HG02642 (cell line): ENCODE results near the gene FGGY.

ENCODE experiments used
- ATAC-seq: cut with Tn5 transposase; IDR thresholded peaks from one replicate; pipeline ENCODE4 v1.9.1; 2021; ENCODE audit warnings: mild to moderate bottlenecking; ENCODE audit not compliant: unreplicated experiment, poor library complexity

FGGY gene

GRCh38 chr1:59375321-59376220 is 78.7 kb downstream of the FGGY start:
- no peak for ATAC-seq

GRCh38 chr1:59377350-59377904 is 80.5 kb downstream of the FGGY start:
- ATAC-seq = no peak

DNA sequence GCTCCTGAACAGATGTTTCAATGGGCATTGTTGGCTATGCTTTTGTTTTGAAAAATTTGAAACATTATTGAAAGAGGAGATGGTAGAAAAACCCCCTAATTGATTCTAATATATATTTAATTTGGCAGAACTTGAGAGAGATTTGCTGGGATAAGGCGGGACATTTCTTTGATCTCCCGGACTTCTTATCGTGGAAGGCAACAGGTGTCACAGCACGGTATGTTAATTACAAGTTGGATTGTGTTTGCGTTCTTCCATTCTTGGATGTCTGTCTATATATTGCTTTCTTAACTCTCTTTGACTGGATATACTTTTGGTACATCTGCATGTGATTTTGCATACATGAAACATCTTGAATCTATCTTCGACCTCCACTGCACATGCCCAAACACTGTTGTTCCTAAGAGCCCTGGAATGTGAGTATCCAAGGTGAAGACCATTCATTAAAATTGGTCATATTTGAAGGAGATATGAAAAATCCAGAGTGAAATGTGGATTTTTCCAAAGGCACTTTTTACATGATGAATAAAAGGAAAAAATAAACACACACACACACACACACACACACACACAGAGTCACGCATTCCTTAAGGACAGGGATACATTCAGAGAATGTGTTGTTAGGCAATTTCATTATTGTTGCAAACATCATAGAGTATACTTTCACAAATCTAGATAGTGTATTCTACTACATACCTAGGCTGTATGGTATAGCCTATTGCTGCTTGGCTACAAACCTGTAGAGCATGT is 81.9 kb downstream of the FGGY start:
- ATAC-seq = no peak

DNA sequence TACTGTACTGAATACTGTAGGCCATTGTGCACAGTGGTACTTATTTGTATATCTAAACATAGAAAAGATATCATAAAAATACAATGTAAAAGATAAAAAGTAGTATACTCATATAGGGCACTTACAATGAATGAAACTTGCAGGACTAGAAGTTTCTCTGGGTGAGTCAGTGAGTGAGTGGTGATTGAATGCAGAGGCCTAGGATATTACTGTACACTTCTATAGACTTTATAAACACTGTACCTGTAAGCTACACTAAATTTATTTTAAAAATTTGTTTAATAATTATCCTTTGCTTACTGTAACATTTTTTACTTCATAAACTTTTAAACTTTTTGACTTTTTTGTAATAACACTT is 82.5 kb downstream of the FGGY start:
- ATAC-seq = no peak

DNA sequence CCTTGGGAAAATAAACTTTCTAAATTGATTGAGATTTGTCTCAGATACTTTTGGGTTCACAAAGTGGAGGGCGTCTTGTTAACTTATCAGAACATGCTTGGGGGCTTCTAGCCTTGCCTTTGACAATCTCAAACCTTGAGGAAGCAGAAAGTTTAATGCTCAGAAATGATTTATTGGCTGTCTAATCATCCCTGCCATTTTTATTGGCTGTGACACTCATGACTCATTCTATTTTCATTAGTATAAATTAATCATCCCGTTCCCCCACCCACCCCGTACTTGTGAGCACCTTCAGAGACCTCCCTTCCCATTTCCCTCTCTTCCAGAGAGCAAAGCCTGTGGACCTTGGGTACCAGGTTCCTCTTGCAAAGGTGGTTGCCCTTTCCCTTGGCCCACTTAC is 87.1 kb downstream of the FGGY start:
- ATAC-seq = no peak

- ATAC-seq = no peak
Measured at GRCh38 chr1:59384443-59384842, 87.5 kb downstream of the FGGY start.

DNA sequence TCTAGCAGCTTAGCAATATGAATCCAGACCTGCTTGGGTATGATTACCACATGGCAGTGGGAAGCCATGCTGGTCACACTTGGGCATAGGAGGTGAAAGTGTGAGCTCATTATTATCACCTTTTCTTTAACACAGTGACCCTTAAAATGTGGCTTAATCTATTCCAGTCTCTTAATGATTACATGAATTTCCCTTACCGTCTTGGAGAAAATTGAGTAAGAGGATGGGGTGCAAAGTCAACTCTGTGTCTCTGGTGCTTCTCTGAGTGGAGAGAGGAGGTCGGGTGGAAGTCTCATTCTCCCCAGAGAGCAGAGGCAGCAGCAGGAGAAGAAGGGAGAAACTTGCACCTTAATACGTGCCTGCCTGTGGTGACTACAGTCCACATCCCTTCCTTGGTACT is 91.3 kb downstream of the FGGY start:
- no peak for ATAC-seq

DNA sequence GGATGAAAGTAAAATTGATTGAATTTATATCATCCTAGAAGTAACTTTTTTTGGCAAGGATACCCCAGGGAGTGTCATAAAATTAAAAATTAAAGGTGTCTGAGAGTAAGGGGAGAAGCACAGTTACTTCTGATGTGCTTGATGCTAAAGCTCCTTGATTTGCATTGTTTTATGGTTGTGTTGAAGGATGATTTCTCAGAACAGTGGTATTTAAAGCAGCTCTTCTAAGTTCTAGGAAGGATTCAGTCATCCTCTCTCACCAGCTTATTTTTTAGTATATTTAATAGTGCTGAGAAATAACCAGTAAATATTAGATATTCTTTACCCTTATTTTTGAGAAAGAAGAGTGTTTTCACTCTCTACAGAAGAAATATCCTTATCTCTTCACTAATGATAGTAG is 93.0 kb downstream of the FGGY start:
- ATAC-seq = no peak

DNA sequence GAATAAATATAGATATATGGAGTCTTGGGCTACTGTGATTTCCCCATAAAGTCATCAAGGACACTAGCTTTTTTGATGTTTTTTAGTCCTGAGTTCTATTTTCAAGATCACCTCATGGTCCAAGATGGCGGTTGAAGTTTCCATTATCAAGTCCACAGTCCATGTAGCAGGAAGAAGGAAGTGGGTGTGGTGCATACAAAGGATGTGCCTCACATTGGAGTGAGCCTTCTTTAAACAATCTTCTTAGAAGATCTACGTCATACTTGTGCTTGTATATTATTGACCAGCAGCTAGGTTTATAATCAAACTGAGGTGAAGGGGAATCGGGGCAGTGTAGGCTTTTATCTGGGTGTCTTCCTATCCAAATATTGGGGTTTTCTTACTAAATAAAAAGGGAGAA is 93.4 kb downstream of the FGGY start:
- no peak for ATAC-seq

GRCh38 chr1:59391212-59392179 is 94.6 kb downstream of the FGGY start:
- no peak for ATAC-seq

DNA sequence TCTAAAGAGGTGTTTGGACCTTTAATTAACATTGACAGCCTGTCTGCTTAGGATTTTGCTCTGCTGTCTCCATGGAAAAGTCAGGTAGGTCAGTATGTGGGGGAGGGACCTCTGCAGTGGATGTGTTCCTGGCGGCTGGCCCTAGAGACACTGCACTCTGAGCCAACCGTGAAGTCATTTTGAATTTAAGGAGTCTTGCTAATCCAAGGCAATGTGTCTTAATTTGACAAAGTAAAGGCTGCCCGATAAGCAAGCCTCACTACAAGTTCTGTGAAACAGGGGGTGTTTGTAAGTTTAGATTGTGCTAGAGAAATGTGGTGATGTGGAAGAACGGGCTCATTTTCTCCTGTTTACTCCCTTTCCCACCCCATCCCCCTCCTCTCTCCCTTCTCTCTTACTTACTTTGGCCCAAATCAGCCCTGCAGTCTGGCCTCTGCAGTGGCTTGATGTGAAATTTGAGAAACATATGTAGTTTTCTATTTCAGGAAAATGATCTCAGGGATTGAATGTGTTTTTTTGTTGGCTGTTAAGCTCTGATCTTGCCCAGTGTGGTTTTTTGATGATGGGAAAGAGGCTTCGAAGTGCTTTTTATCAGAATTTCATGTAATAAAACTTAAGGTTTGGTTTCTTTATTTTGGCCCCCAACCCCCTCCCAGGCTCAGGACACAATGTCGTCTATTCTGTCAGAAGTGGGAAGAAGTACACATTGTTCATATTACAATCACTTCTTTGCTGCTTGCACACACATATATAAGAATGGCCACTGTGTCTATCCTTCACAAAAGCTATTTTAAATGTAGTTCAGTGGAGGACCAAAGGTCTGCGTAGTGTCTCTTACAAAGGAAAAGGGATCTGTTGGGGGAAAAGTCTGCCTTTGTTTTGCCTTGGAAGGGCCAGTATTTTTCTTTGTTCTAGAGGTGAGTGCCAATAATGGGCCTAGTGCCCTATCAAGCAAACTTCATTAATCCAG is 96.6 kb downstream of the FGGY start:
- ATAC-seq = no peak

GRCh38 chr1:59394706-59395425 is 98.0 kb downstream of the FGGY start:
- no peak for ATAC-seq

GRCh38 chr1:59396387-59396786 is 99.5 kb downstream of the FGGY start:
- ATAC-seq = no peak

DNA sequence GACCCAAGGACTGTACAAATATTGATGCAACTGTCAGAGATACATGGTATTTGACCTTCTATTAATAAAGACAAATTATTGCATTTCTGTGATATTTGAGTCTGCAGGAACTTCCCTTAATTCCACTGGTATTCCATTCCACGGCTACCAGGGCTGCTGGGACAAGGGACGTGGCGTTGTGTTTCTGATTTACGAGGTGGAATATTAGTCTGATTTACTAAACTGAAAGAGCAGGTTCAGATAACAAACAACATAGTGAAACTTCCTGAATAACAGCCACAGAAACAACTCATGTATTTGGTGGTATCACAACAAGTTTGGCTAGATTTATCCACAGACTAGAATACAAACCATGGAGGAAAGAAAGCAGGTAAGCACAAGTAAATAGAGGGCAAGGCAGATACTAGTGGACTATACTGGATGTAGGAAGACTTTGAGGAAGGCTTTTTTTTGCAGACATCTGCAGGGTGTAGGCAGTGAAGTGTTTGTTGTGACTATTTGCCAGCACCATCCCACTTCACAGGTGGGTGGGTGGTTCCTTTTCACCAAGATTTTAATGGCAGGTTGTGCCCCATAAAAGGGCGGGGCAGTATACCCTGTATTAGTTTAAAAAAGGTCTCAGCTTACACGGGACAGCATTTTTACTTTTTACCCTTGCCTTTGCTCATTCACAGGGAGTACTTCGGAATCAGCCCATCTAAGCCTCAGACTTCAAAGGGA is 100.4 kb downstream of the FGGY start:
- ATAC-seq = no peak

DNA sequence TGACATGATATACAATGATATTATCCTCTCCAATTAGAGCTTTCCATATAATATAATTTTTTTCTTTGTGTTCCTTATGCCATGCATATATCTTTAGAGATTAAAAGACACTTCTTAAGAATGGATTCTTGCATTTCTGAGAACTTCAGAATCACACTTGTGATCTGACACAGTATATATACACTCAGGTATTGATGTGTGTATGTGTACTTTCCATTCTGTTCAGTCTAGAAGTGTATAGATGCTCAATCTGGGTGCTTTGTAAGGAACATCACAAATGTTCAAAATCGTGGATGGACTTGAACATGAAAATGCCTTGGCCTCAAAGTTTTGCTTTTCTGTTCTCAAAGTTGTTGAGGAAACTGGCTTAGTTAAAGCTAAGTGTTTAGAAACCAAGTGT is 102.7 kb downstream of the FGGY start:
- ATAC-seq = no peak

GRCh38 chr1:59401581-59401980 is 104.7 kb downstream of the FGGY start:
- no peak for ATAC-seq

DNA sequence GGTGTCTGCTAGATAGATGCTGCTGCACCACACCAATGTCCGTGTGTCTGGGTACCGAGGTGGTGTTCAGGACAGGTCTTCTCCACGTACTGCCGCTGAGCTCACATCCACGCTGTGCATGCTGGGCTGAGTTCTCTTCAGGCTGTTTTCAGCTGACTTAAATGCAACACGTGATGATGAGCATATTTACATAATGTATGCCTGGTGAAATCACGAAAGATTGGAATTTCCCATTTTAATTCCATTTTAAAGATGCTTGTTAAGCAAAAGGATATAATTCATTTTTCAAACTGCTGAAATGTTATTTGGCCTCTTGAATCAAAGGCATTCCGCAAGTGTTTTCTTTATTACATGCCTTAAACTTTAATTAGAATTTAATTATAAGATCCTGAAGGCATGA is 107.9 kb downstream of the FGGY start:
- no peak for ATAC-seq
